Hematopoietic multipotent progenitor cell treated with erythropoietin and hydrocortisone succinate and interleukin-3 and kit ligand, for 15 days (in vitro differentiated cells): Measurements from ENCODE around the gene ST7.

Experiments used
- DNase-seq: peaks from one replicate; pipeline ENCODE4 v3.0.0-alpha.2; 2015; ENCODE audit warnings: low spot score

The ST7 gene

GRCh38 chr7:116977172-116977571 lies 23.9 kb downstream of the ST7 start:
- no peak for DNase-seq

- DNase-seq: no peak
These were observed 24.7 kb downstream of the ST7 start for GRCh38 chr7:116978006-116978405.

GRCh38 chr7:116979430-116979829 lies 26.1 kb downstream of the ST7 start:
- DNase-seq: no peak

- DNase-seq: no peak
These were observed 27.1 kb downstream of the ST7 start for GRCh38 chr7:116980354-116980753.

- DNase-seq: no peak
These were observed 28.6 kb downstream of the ST7 start for GRCh38 chr7:116981939-116982338.

- DNase-seq: no peak
These were observed 31.2 kb downstream of the ST7 start for GRCh38 chr7:116984511-116984910.

- DNase-seq: peak; percentile 75
These were observed 31.6 kb downstream of the ST7 start for GRCh38 chr7:116984917-116985316.

GRCh38 chr7:116985575-116985974 lies 32.3 kb downstream of the ST7 start:
- DNase-seq: no peak

GRCh38 chr7:116986611-116987565 lies 33.6 kb downstream of the ST7 start:
- no peak for DNase-seq

- DNase-seq: peak; percentile 65
These were observed 35.2 kb downstream of the ST7 start for GRCh38 chr7:116988363-116988989.

- DNase-seq: no peak
These were observed 36.8 kb downstream of the ST7 start for GRCh38 chr7:116990056-116990455.

- DNase-seq: no peak
These were observed 37.9 kb downstream of the ST7 start for GRCh38 chr7:116991233-116991632.

GRCh38 chr7:116994611-116995010 lies 41.3 kb downstream of the ST7 start:
- DNase-seq: no peak

GRCh38 chr7:116997972-116998371 lies 44.7 kb downstream of the ST7 start:
- DNase-seq: no peak

GRCh38 chr7:116998567-116999175 lies 45.4 kb downstream of the ST7 start:
- no peak for DNase-seq

GRCh38 chr7:116999311-116999710 lies 46.0 kb downstream of the ST7 start:
- DNase-seq: no peak

GRCh38 chr7:117001283-117001682 lies 48.0 kb downstream of the ST7 start:
- no peak for DNase-seq

- DNase-seq: no peak
These were observed 51.6 kb downstream of the ST7 start for GRCh38 chr7:117004899-117005298.

- no peak for DNase-seq
These were observed 52.1 kb downstream of the ST7 start for GRCh38 chr7:117005449-117005848.

- no peak for DNase-seq
These were observed 53.8 kb downstream of the ST7 start for GRCh38 chr7:117006907-117007684.

- DNase-seq: no peak
These were observed 55.0 kb downstream of the ST7 start for GRCh38 chr7:117008118-117008885.
